HepG2 (cell line): Measurements from ENCODE around the gene TBC1D24. TPM values are rescaled to one million over a fixed set of nuclear protein-coding genes. Genes with fewer than 3 reads are reported as not detected.

Experiments used
- ATAC-seq: fragments of 200-7000 bp; cut with Tn5 transposase; 3 replicates; pipeline ENCODE4 v1.9.1; 2020; ENCODE audit warnings: mild to moderate bottlenecking, moderate library complexity
- BruUV-seq: library from RNA; stranded (reverse); fragments of 400-500 nt; replicated peaks from 2 replicates; lab custom pipeline; 2021; lab: Mats Ljungman, UMichigan
- CTCF ChIA-PET: fragments of 300-600 bp; formaldehyde crosslinking; extraction: SDS; loops from one replicate; lab custom pipeline; 2021; ENCODE audit warnings: low total read pairs, inconsistent platforms, low intra/inter-chr PET ratio; lab: Yijun Ruan, JAX
- POLR2A ChIA-PET: fragments of 350-600 bp; sonication (Branson Sonifier 250); formaldehyde crosslinking; loops from one replicate; lab custom pipeline; 2020; ENCODE audit warnings: antibody characterized with exemption, inconsistent platforms; lab: Yijun Ruan, JAX
- DNase-seq: peaks from one replicate; pipeline ENCODE4 v3.0.0-alpha.2; 2015; ENCODE audit warnings: low spot score
- FAIRE-seq: peaks from 3 replicates; lab custom pipeline; 2011; peaks lifted over from hg19 to GRCh38; lab: Jason Lieb, UNC
- H2AFZ ChIP-seq: one replicate; pipeline ENCODE4 v1.6.1; 2011; ENCODE audit warnings: low read length, inconsistent platforms
- H3K27ac ChIP-seq: fragments of 300-600 bp; 3 replicates; pipeline ENCODE4 v1.8.0; 2011; ENCODE audit warnings: mixed run types, mild to moderate bottlenecking, mixed read lengths, low read length, inconsistent platforms; ENCODE audit not compliant: insufficient read depth; ENCODE audit errors: extremely low read length
- H3K27me3 ChIP-seq, 2 experiments: fragments of 200-600 bp in 1 of 2; 2 replicates in 1 of 2; 3 replicates in 1 of 2; pipeline versions ENCODE4 v1.6.0 to v1.8.0; 2011; ENCODE audit warnings: low read length in 2 of 2, mild to moderate bottlenecking in 2 of 2, moderate library complexity in 2 of 2, inconsistent platforms in 1 of 2; ENCODE audit not compliant: insufficient read depth in 2 of 2, control insufficient read depth in 1 of 2
- H3K36me3 ChIP-seq, 2 experiments: fragments of 200-600 bp in 1 of 2; replicated peaks in 1 of 2; 2 replicates in 1 of 2; 3 replicates in 1 of 2; pipeline versions ENCODE4 v1.5.1 to v1.8.0; 2011; ENCODE audit warnings: low read length in 2 of 2, inconsistent platforms in 1 of 2; ENCODE audit not compliant: insufficient read depth in 2 of 2, control insufficient read depth in 1 of 2
- H3K4me1 ChIP-seq: 2 replicates; pipeline ENCODE4 v1.5.1; 2012; ENCODE audit warnings: low read length, inconsistent platforms; ENCODE audit not compliant: insufficient read depth
- H3K4me2 ChIP-seq: 2 replicates; pipeline ENCODE4 v1.6.0; 2011; ENCODE audit warnings: low read depth, low read length, inconsistent platforms
- H3K4me3 ChIP-seq, 3 experiments: fragments of 200-600 bp in 1 of 3; sonication (generic), shearing (Covaris generic) in 1 of 3; replicated peaks in 1 of 3; 2 replicates each; pipeline ENCODE4 v1.5.1; 2011 to 2016; ENCODE audit warnings: low read length in 3 of 3, inconsistent platforms in 2 of 3, low read depth in 2 of 3, mild to moderate bottlenecking in 2 of 3, control low read depth in 1 of 3, mixed read lengths in 1 of 3; ENCODE audit not compliant: insufficient read depth in 1 of 3
- H3K79me2 ChIP-seq: one replicate; pipeline ENCODE4 v1.6.1; 2011; ENCODE audit warnings: low read length, inconsistent platforms; ENCODE audit not compliant: insufficient read depth
- H3K9ac ChIP-seq: 2 replicates; pipeline ENCODE4 v1.6.0; 2011; ENCODE audit warnings: mild to moderate bottlenecking, low read depth, low read length, inconsistent platforms; ENCODE audit not compliant: insufficient read depth
- H3K9me3 ChIP-seq: 2 replicates; pipeline ENCODE4 v1.5.1; 2012; ENCODE audit warnings: mild to moderate bottlenecking, low read length
- H4K20me1 ChIP-seq: 2 replicates; pipeline ENCODE4 v1.6.0; 2011; ENCODE audit warnings: inconsistent platforms, mild to moderate bottlenecking, low read length, moderate library complexity; ENCODE audit not compliant: insufficient read depth
- CREB1 ChIP-seq, 2 experiments: fragments of 450-650 bp in 1 of 2; IDR thresholded peaks; 2 replicates each; pipeline ENCODE4 v1.6.1; 2016 to 2017; ENCODE audit warnings: control low read depth in 1 of 2, mild to moderate bottlenecking in 1 of 2, missing compliant biosample characterization in 1 of 2, missing genetic modification characterization in 1 of 2
- CREM ChIP-seq, 2 experiments: sonication (generic) in 1 of 2; formaldehyde crosslinking in 1 of 2; IDR thresholded peaks; 2 replicates each; pipeline versions ENCODE4 v1.4.0 to v1.6.1; 2016 to 2020; ENCODE audit warnings: antibody characterized with exemption in 1 of 2, mild to moderate bottlenecking in 1 of 2, missing genetic modification reagents in 1 of 2
- REPIN1 ChIP-seq: sonication (generic); formaldehyde crosslinking; IDR thresholded peaks from 2 replicates; pipeline ENCODE4 v1.8.0; 2022; ENCODE audit warnings: missing genetic modification reagents, low read depth, mild to moderate bottlenecking, borderline replicate concordance
- ZNF264 ChIP-seq: sonication (generic); formaldehyde crosslinking; IDR thresholded peaks from 2 replicates; pipeline ENCODE4 v1.4.0; 2020; ENCODE audit warnings: missing genetic modification reagents
- ZNF83 ChIP-seq: sonication (generic); formaldehyde crosslinking; IDR thresholded peaks from 2 replicates; pipeline ENCODE4 v1.4.0; 2020; ENCODE audit warnings: missing genetic modification reagents, mild to moderate bottlenecking, borderline replicate concordance
- WGBS: methylation state at CpG from one replicate; pipeline ENCODE4 v1.1.6; 2017; ENCODE audit warnings: low lambda C conversion rate; 5-methylcytosine and 5-hydroxymethylcytosine counted together
- in situ Hi-C: cut with HindIII; loops from 2 replicates; pipeline ENCODE4 v1.10.0; 2017; ENCODE audit warnings: low pct_unique_long_range_greater_than_20kb; ENCODE audit not compliant: extremely low pct_ligation_motif_present
- intact Hi-C: fragments of 100-400 bp; cut with micrococcal nuclease; formaldehyde crosslinking; loops from one replicate; pipeline ENCODE4 v1.10.0; 2022; ENCODE audit not compliant: unreplicated experiment
- polyA plus RNA-seq, 8 experiments: library from polyadenylated mRNA; depleted of rRNA in 3 of 8; stranded (reverse) in 7 of 8; unstranded in 1 of 8; fragments of >200 nt; fragmentation: Illumina TruSeq in 4 of 8; extraction: Trizol in 4 of 8; gene quantifications; 2 replicates each; pipeline versions ENCODE4 v1.2.1 to v1.2.3, GENCODE V29; 2011 to 2016; ENCODE audit warnings: low read depth in 4 of 8, missing spikeins in 1 of 8, mixed read lengths in 1 of 8; ENCODE audit not compliant: insufficient read depth in 1 of 8
- total RNA-seq, 5 experiments: library from RNA; depleted of rRNA; stranded (reverse); fragments of >200 nt; fragmentation: Illumina TruSeq; extraction: Trizol; gene quantifications; 2 replicates each; pipeline ENCODE4 v1.2.3, GENCODE V29; 2016; ENCODE audit warnings: low read depth in 1 of 5
- TF ChIP-seq, protein P1 (sequence below): sonication (generic); formaldehyde crosslinking; IDR thresholded peaks from 2 replicates; pipeline ENCODE4 v1.4.0; 2020; ENCODE audit warnings: missing genetic modification reagents
- TF ChIP-seq, protein P2 (sequence below): sonication (generic); formaldehyde crosslinking; IDR thresholded peaks from 2 replicates; pipeline ENCODE4 v1.4.0; 2020; ENCODE audit warnings: missing genetic modification reagents, borderline replicate concordance

The TBC1D24 gene
- total and polyA plus RNA-seq, 2 of the 13 experiments (the other 11 are each of a cell fraction or from before 2014, with no cell fraction given): 7.7 to 13.7 TPM

DNA sequence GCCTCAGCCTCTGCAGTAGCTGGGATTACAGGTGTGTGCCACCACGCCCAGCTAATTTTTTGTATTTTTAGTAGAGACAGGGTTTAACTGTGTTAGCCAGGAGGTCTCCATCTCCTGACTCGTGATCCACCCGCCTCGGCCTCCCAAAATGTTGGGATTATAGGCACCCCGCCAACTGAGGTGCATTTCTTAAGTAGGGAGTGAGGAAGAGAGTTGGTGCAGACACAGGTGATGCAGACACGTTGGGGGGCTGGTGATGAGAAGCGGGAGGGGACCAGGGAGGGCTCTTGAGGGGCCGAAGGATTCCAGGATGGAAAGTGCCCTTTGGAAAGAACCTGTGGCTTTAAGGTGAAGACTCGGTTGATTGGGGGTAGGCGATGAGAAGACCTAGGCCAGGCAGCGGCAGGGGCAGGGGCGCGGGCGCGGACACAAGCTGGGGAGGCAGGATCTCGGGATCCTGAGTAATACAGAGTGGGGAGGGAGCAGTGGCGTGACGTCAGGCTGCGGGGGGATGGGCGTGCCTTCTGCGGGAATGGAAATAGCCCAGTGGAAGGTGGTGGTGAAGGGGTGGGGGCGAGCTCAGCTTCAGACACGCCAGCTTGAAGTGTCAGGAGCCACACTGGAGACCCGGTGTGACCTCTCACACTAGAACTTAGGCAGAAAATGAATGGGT lies 36.3 kb downstream of the TBC1D24 start:
- Histone ChIP-seq H3K79me2 (peaks cover 18% of the 10 kb centered on the region), H3K27ac (no peak overlapping the region), H3K9ac (no peak overlapping the region), H3K27me3 (no peaks in the 10 kb centered on the region; a peak in 1 of 5 replicates), H3K4me1 (peaks cover 33% of the 10 kb centered on the region), H3K9me3 (no peaks in the 10 kb centered on the region), H3K4me3 (no peak overlapping the region), H3K36me3 (no peaks in the 10 kb centered on the region), H2AFZ (no peak overlapping the region), H4K20me1 (peaks cover 18% of the 10 kb centered on the region), H3K4me2 (no peak overlapping the region)
- BruUV-seq: no TSS peak
- ChIA-PET POLR2A (interaction anchor here (0.6 kb wide), 1 partner anchor 24 kb away, joined by 3 read pairs; no protein-coding TSS in a partner anchor), CTCF (no interaction called here)
- intact Hi-C loops (no loop called here), in situ Hi-C loops (no loop called here)
- DNase-seq: no peak
- FAIRE-seq: no peak
- ATAC-seq: no peak
- TF ChIP-seq REPIN1 (no peak), CREB1 (IDR thresholded peaks at IDR 0.05) (peak; percentile 80), CREB1 (CRISPR knock-in tag; IDR thresholded peaks at IDR 0.05) (no peak), CREM (IDR thresholded peaks at IDR 0.05) (peak; percentile 16; the same call in 1 of the 2 replicates), CREM (CRISPR knock-in tag; IDR thresholded peaks at IDR 0.05) (no peak), ZNF83 (no peak), ZNF264 (CRISPR knock-in tag) (no peak)
- TF ChIP-seq, protein P1, sequence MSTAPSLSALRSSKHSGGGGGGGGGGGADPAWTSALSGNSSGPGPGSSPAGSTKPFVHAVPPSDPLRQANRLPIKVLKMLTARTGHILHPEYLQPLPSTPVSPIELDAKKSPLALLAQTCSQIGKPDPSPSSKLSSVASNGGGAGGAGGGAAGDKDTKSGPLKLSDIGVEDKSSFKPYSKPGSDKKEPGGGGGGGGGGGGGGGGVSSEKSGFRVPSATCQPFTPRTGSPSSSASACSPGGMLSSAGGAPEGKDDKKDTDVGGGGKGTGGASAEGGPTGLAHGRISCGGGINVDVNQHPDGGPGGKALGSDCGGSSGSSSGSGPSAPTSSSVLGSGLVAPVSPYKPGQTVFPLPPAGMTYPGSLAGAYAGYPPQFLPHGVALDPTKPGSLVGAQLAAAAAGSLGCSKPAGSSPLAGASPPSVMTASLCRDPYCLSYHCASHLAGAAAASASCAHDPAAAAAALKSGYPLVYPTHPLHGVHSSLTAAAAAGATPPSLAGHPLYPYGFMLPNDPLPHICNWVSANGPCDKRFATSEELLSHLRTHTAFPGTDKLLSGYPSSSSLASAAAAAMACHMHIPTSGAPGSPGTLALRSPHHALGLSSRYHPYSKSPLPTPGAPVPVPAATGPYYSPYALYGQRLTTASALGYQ: no peak
- TF ChIP-seq, protein P2, sequence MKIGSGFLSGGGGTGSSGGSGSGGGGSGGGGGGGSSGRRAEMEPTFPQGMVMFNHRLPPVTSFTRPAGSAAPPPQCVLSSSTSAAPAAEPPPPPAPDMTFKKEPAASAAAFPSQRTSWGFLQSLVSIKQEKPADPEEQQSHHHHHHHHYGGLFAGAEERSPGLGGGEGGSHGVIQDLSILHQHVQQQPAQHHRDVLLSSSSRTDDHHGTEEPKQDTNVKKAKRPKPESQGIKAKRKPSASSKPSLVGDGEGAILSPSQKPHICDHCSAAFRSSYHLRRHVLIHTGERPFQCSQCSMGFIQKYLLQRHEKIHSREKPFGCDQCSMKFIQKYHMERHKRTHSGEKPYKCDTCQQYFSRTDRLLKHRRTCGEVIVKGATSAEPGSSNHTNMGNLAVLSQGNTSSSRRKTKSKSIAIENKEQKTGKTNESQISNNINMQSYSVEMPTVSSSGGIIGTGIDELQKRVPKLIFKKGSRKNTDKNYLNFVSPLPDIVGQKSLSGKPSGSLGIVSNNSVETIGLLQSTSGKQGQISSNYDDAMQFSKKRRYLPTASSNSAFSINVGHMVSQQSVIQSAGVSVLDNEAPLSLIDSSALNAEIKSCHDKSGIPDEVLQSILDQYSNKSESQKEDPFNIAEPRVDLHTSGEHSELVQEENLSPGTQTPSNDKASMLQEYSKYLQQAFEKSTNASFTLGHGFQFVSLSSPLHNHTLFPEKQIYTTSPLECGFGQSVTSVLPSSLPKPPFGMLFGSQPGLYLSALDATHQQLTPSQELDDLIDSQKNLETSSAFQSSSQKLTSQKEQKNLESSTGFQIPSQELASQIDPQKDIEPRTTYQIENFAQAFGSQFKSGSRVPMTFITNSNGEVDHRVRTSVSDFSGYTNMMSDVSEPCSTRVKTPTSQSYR (CRISPR knock-in tag): 0 out of 2 replicates have a peak, but pooled peaks have one; percentile 33
- WGBS: 76% methylated on average over 24 of the region's 24 CpGs
